K562 (cell line): ENCODE data around the gene RXRA.

Source experiments
- ESRRB ChIP-seq: fragments of 250-450 bp; sonication (Bioruptor Pico); IDR thresholded peaks from 2 replicates; pipeline ENCODE4 v1.5.0; 2020; ENCODE audit warnings: mild to moderate bottlenecking, moderate library complexity, borderline replicate concordance
- L3MBTL2 ChIP-seq: fragments of 450-650 bp; IDR thresholded peaks from 2 replicates; pipeline ENCODE4 v1.6.1; 2016; ENCODE audit warnings: mild to moderate bottlenecking, moderate library complexity
- POLR2AphosphoS2 ChIP-seq: IDR thresholded peaks from 2 replicates; pipeline ENCODE4 v1.6.1; 2012; ENCODE audit warnings: low read length, improper control_type of control experiment
- RNF2 ChIP-seq: sonication (generic); IDR thresholded peaks from 2 replicates; pipeline ENCODE4 v1.6.1; 2016
- TF ChIP-seq, protein P1 (sequence below): sonication (generic); formaldehyde crosslinking; IDR thresholded peaks from 2 replicates; pipeline ENCODE4 v1.8.1; 2022; ENCODE audit warnings: missing genetic modification reagents
- TF ChIP-seq, protein P2 (sequence below), 2 experiments: fragments of 450-650 bp; formaldehyde crosslinking in 1 of 2; IDR thresholded peaks; 2 replicates each; pipeline versions ENCODE4 v1.4.0 to v1.6.1; 2014 to 2020; ENCODE audit warnings: mild to moderate bottlenecking in 2 of 2, borderline replicate concordance in 1 of 2, low read depth in 1 of 2
- TF ChIP-seq, protein P3 (sequence below): fragments of 450-650 bp; IDR thresholded peaks from 2 replicates; pipeline ENCODE4 v1.6.1; 2014; ENCODE audit warnings: low read depth, mild to moderate bottlenecking, moderate library complexity, borderline replicate concordance
- TF ChIP-seq, protein P4 (sequence below): sonication (generic); formaldehyde crosslinking; IDR thresholded peaks from 2 replicates; pipeline ENCODE4 v1.8.0; 2023; ENCODE audit warnings: mild to moderate bottlenecking, missing genetic modification reagents
- TF ChIP-seq, protein P5 (sequence below): fragments of 250-450 bp; sonication (Bioruptor Pico); IDR thresholded peaks from 2 replicates; pipeline ENCODE4 v1.5.1; 2021; ENCODE audit warnings: mild to moderate bottlenecking
- TF ChIP-seq, protein P6 (sequence below), 2 experiments: fragments of 450-650 bp in 1 of 2; sonication (generic) in 1 of 2; formaldehyde crosslinking in 1 of 2; IDR thresholded peaks in 1 of 2; conservative IDR thresholded peaks in 1 of 2; 2 replicates each; pipeline versions ENCODE4 v1.6.1 to v1.8.1; 2016 to 2023; ENCODE audit warnings: mild to moderate bottlenecking in 2 of 2, moderate library complexity in 2 of 2, inconsistent platforms in 1 of 2, missing genetic modification reagents in 1 of 2
- TF ChIP-seq, protein P7 (sequence below), 3 experiments: IDR thresholded peaks in 2 of 3; conservative IDR thresholded peaks in 1 of 3; 2 replicates each; pipeline ENCODE4 v1.5.1; 2011 to 2012; ENCODE audit warnings: low read length in 3 of 3, mild to moderate bottlenecking in 3 of 3, control low read depth in 2 of 3, improper control_type of control experiment in 1 of 3, inconsistent platforms in 1 of 3, low read depth in 1 of 3, mixed read lengths in 1 of 3, moderate library complexity in 1 of 3; ENCODE audit not compliant: insufficient read depth in 2 of 3

DNA sequence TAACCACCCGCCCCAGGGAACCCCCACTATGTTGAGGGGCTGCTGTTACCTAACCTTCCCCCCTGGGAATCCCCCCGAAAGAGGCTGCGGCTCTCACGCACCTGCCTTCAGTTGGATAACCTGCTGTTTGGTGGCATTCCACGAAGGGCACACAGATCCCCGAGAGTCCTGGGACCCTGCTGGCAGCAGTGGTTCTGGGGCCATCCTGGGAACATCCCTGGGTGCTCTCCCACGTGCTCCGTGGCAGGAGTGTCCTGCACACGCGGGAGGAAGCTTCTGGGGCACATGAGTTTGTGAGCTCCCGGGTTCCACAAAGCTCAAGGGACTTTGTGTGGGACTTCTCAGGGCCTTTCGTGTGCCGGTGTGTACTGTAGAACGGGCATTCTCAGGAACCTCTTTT is 102.3 kb downstream of the RXRA start:
- TF ChIP-seq, protein P1, sequence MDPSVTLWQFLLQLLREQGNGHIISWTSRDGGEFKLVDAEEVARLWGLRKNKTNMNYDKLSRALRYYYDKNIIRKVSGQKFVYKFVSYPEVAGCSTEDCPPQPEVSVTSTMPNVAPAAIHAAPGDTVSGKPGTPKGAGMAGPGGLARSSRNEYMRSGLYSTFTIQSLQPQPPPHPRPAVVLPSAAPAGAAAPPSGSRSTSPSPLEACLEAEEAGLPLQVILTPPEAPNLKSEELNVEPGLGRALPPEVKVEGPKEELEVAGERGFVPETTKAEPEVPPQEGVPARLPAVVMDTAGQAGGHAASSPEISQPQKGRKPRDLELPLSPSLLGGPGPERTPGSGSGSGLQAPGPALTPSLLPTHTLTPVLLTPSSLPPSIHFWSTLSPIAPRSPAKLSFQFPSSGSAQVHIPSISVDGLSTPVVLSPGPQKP (CRISPR knock-in tag): no peak
- TF ChIP-seq, protein P2, sequence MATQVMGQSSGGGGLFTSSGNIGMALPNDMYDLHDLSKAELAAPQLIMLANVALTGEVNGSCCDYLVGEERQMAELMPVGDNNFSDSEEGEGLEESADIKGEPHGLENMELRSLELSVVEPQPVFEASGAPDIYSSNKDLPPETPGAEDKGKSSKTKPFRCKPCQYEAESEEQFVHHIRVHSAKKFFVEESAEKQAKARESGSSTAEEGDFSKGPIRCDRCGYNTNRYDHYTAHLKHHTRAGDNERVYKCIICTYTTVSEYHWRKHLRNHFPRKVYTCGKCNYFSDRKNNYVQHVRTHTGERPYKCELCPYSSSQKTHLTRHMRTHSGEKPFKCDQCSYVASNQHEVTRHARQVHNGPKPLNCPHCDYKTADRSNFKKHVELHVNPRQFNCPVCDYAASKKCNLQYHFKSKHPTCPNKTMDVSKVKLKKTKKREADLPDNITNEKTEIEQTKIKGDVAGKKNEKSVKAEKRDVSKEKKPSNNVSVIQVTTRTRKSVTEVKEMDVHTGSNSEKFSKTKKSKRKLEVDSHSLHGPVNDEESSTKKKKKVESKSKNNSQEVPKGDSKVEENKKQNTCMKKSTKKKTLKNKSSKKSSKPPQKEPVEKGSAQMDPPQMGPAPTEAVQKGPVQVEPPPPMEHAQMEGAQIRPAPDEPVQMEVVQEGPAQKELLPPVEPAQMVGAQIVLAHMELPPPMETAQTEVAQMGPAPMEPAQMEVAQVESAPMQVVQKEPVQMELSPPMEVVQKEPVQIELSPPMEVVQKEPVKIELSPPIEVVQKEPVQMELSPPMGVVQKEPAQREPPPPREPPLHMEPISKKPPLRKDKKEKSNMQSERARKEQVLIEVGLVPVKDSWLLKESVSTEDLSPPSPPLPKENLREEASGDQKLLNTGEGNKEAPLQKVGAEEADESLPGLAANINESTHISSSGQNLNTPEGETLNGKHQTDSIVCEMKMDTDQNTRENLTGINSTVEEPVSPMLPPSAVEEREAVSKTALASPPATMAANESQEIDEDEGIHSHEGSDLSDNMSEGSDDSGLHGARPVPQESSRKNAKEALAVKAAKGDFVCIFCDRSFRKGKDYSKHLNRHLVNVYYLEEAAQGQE (IDR thresholded peaks at IDR 0.05; ENCODE audit: borderline replicate concordance): no peak
- TF ChIP-seq, protein P2 (CRISPR knock-in tag; IDR thresholded peaks at IDR 0.05; ENCODE audit: low read depth): no peak
- TF ChIP-seq, protein P3, sequence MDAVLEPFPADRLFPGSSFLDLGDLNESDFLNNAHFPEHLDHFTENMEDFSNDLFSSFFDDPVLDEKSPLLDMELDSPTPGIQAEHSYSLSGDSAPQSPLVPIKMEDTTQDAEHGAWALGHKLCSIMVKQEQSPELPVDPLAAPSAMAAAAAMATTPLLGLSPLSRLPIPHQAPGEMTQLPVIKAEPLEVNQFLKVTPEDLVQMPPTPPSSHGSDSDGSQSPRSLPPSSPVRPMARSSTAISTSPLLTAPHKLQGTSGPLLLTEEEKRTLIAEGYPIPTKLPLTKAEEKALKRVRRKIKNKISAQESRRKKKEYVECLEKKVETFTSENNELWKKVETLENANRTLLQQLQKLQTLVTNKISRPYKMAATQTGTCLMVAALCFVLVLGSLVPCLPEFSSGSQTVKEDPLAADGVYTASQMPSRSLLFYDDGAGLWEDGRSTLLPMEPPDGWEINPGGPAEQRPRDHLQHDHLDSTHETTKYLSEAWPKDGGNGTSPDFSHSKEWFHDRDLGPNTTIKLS: no peak
- TF ChIP-seq, protein P4, sequence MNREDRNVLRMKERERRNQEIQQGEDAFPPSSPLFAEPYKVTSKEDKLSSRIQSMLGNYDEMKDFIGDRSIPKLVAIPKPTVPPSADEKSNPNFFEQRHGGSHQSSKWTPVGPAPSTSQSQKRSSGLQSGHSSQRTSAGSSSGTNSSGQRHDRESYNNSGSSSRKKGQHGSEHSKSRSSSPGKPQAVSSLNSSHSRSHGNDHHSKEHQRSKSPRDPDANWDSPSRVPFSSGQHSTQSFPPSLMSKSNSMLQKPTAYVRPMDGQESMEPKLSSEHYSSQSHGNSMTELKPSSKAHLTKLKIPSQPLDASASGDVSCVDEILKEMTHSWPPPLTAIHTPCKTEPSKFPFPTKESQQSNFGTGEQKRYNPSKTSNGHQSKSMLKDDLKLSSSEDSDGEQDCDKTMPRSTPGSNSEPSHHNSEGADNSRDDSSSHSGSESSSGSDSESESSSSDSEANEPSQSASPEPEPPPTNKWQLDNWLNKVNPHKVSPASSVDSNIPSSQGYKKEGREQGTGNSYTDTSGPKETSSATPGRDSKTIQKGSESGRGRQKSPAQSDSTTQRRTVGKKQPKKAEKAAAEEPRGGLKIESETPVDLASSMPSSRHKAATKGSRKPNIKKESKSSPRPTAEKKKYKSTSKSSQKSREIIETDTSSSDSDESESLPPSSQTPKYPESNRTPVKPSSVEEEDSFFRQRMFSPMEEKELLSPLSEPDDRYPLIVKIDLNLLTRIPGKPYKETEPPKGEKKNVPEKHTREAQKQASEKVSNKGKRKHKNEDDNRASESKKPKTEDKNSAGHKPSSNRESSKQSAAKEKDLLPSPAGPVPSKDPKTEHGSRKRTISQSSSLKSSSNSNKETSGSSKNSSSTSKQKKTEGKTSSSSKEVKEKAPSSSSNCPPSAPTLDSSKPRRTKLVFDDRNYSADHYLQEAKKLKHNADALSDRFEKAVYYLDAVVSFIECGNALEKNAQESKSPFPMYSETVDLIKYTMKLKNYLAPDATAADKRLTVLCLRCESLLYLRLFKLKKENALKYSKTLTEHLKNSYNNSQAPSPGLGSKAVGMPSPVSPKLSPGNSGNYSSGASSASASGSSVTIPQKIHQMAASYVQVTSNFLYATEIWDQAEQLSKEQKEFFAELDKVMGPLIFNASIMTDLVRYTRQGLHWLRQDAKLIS (CRISPR knock-in tag): no peak
- TF ChIP-seq, protein P5, sequence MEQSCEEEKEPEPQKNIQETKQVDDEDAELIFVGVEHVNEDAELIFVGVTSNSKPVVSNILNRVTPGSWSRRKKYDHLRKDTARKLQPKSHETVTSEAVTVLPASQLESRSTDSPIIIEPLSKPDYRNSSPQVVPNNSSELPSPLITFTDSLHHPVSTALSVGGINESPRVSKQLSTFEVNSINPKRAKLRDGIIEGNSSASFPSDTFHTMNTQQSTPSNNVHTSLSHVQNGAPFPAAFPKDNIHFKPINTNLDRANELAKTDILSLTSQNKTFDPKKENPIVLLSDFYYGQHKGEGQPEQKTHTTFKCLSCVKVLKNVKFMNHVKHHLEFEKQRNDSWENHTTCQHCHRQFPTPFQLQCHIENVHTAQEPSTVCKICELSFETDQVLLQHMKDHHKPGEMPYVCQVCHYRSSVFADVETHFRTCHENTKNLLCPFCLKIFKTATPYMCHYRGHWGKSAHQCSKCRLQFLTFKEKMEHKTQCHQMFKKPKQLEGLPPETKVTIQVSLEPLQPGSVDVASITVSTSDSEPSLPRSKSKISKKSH (CRISPR knock-in tag): no peak
- TF ChIP-seq, protein P6, sequence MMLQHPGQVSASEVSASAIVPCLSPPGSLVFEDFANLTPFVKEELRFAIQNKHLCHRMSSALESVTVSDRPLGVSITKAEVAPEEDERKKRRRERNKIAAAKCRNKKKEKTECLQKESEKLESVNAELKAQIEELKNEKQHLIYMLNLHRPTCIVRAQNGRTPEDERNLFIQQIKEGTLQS (IDR thresholded peaks at IDR 0.05): no peak
- TF ChIP-seq, protein P6 (CRISPR knock-in tag; conservative IDR thresholded peaks at IDR 0.05): no peak
- TF ChIP-seq ESRRB (CRISPR knock-in tag): no peak
- TF ChIP-seq L3MBTL2: no peak
- TF ChIP-seq, protein P7, sequence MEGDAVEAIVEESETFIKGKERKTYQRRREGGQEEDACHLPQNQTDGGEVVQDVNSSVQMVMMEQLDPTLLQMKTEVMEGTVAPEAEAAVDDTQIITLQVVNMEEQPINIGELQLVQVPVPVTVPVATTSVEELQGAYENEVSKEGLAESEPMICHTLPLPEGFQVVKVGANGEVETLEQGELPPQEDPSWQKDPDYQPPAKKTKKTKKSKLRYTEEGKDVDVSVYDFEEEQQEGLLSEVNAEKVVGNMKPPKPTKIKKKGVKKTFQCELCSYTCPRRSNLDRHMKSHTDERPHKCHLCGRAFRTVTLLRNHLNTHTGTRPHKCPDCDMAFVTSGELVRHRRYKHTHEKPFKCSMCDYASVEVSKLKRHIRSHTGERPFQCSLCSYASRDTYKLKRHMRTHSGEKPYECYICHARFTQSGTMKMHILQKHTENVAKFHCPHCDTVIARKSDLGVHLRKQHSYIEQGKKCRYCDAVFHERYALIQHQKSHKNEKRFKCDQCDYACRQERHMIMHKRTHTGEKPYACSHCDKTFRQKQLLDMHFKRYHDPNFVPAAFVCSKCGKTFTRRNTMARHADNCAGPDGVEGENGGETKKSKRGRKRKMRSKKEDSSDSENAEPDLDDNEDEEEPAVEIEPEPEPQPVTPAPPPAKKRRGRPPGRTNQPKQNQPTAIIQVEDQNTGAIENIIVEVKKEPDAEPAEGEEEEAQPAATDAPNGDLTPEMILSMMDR (IDR thresholded peaks at IDR 0.05 in 2 of 3, conservative IDR thresholded peaks at IDR 0.05 in 1 of 3; ENCODE audit: insufficient read depth in 2 of 3, low read depth in 1 of 3, low read length in 3 of 3): no peak
- TF ChIP-seq POLR2AphosphoS2: no peak
- no peak for TF ChIP-seq RNF2
